Thyroid gland (tissue), 4 donors: ENCODE measurements around the gene ENTPD7.
A peak's percentile ranks its signal among the peaks of the same experiment; 100 is the strongest.

Source experiments
- CTCF ChIP-seq, 6 experiments: fragments of 200-600 bp in 3 of 6; fragments of 450-650 bp in 3 of 6; sonication (generic) in 3 of 6; IDR thresholded peaks; one replicate each; pipeline ENCODE4 v1.5.1; 2016 to 2019; ENCODE audit warnings: antibody characterized with exemption in 6 of 6, mild to moderate bottlenecking in 2 of 6, inconsistent platforms in 1 of 6, moderate library complexity in 1 of 6
- POLR2A ChIP-seq, 2 donors: fragments of 450-650 bp; IDR thresholded peaks; one replicate each; pipeline ENCODE4 v1.6.1; 2017; ENCODE audit warnings: antibody characterized with exemption in 2 of 2, mild to moderate bottlenecking in 2 of 2, moderate library complexity in 1 of 2

- TF ChIP-seq POLR2A (IDR thresholded peaks at IDR 0.05) (peak in 1 of 2 donors; percentile 76), CTCF (IDR thresholded peaks at IDR 0.05) (peak in 1 of 6 experiments; percentile 30)
Observed at GRCh38 chr10:99620711-99621453, 38.4 kb upstream of the ENTPD7 start.
